Endothelial cell (in vitro differentiated cells): ENCODE measurements around the gene PCDHGB1. TPM values are rescaled to one million over a fixed set of nuclear protein-coding genes. Genes with fewer than 3 reads are reported as not detected.
A peak's percentile ranks its signal among the peaks of the same experiment; 100 is the strongest.

Source experiments
- DNase-seq: peaks from one replicate; pipeline ENCODE4 v3.0.0; 2021; ENCODE audit warnings: low spot score
- H3K27ac Mint-ChIP-seq: one replicate; pipeline ENCODE4 v1.8.0; 2021; ENCODE audit warnings: mixed read lengths, inconsistent platforms; ENCODE audit not compliant: unreplicated experiment
- H3K27me3 Mint-ChIP-seq: one replicate; pipeline ENCODE4 v1.8.0; 2021; ENCODE audit warnings: mild to moderate bottlenecking, moderate library complexity, mixed read lengths, inconsistent platforms; ENCODE audit not compliant: unreplicated experiment
- H3K36me3 Mint-ChIP-seq: one replicate; pipeline ENCODE4 v1.8.0; 2021; ENCODE audit warnings: mild to moderate bottlenecking, low read depth, mixed read lengths, inconsistent platforms; ENCODE audit not compliant: unreplicated experiment
- H3K4me1 Mint-ChIP-seq: one replicate; pipeline ENCODE4 v1.8.0; 2021; ENCODE audit warnings: mild to moderate bottlenecking, mixed read lengths, inconsistent platforms; ENCODE audit not compliant: unreplicated experiment
- H3K4me3 Mint-ChIP-seq: one replicate; pipeline ENCODE4 v1.8.0; 2021; ENCODE audit warnings: mild to moderate bottlenecking, mixed read lengths, inconsistent platforms; ENCODE audit not compliant: unreplicated experiment
- H3K9me3 Mint-ChIP-seq: one replicate; pipeline ENCODE4 v1.8.0; 2021; ENCODE audit warnings: mixed read lengths, inconsistent platforms; ENCODE audit not compliant: unreplicated experiment
- total RNA-seq: library from RNA; stranded (reverse); fragmentation: NEBNext Ultra II Directional; extraction: Animal tissue kit (Norgen Biotek cat#: 25700); gene quantifications from one replicate; pipeline ENCODE4 v1.2.1, GENCODE V29; 2021; ENCODE audit not compliant: unreplicated experiment
- TF ChIP-seq, protein P1 (sequence below): fragments of 200-600 bp; sonication (generic); IDR thresholded peaks from one replicate; pipeline ENCODE4 v1.5.0; 2021; ENCODE audit warnings: antibody characterized with exemption; ENCODE audit not compliant: unreplicated experiment

The PCDHGB1 gene
- total RNA-seq, 1 donor from 2014 or later: 3.1 TPM

DNA sequence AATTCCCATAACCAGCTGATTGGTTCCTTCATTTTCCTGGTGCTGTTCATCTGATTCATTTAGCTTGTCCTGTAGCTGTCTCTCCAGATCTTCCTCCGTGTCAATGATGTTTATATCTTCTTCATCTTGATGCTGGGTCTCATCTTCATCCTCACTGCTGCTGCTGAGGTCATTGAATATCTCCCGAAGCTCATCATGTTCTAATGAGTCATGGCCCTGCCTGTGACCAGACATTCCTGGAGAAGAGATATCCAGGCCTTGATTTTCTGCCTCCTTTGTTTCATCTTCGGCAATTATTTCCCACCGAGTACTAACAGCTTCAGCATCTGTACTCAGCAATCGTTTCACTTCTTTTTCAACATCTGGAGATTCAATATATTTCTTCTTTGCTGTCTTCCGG is 30.7 kb upstream of the PCDHGB1 start:
- TF ChIP-seq, protein P1, sequence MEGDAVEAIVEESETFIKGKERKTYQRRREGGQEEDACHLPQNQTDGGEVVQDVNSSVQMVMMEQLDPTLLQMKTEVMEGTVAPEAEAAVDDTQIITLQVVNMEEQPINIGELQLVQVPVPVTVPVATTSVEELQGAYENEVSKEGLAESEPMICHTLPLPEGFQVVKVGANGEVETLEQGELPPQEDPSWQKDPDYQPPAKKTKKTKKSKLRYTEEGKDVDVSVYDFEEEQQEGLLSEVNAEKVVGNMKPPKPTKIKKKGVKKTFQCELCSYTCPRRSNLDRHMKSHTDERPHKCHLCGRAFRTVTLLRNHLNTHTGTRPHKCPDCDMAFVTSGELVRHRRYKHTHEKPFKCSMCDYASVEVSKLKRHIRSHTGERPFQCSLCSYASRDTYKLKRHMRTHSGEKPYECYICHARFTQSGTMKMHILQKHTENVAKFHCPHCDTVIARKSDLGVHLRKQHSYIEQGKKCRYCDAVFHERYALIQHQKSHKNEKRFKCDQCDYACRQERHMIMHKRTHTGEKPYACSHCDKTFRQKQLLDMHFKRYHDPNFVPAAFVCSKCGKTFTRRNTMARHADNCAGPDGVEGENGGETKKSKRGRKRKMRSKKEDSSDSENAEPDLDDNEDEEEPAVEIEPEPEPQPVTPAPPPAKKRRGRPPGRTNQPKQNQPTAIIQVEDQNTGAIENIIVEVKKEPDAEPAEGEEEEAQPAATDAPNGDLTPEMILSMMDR: no peak
- Mint-ChIP-seq H3K27ac (peak overlapping the region; percentile 99), H3K36me3 (peaks cover 54% of the 10 kb centered on the region)

DNA sequence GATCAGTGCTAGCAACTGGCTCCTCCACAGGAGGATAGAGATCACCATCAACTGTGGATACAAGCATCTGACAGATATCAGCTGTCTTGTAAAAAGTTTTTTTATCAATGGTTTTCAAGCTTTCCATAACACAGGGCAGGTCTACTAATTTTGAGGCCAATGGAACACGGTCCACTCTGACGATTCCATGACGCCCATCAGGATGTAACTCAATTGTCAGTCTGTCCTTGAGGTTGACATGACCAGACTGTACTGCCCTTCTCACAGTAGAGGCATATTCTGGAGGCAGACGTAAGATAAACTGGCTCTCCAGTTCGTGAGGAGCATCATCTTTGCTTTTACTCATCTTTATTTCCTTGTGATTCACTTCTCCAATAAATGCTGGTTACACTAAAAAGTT is 30.2 kb upstream of the PCDHGB1 start:
- H3K4me1 Mint-ChIP-seq: peaks cover 26% of the 10 kb centered on the region
- peaks cover 52% of the 10 kb centered on the region for H3K36me3 Mint-ChIP-seq
- H3K27me3 Mint-ChIP-seq: peaks cover 8% of the 10 kb centered on the region
- DNase-seq: no peak
- peak overlapping the region; percentile 99 for H3K27ac Mint-ChIP-seq
- H3K9me3 Mint-ChIP-seq: peaks cover 46% of the 10 kb centered on the region
- H3K4me3 Mint-ChIP-seq: peak overlapping the region; percentile 98
- TF ChIP-seq, protein P1: no peak

More for the DNA sequence above, 30.7 kb upstream of the PCDHGB1 start:
- peaks cover 26% of the 10 kb centered on the region for H3K4me1 Mint-ChIP-seq
- H3K4me3 Mint-ChIP-seq: peak overlapping the region; percentile 98
- H3K27me3 Mint-ChIP-seq: peaks cover 8% of the 10 kb centered on the region
- no peak for DNase-seq
- H3K9me3 Mint-ChIP-seq: peaks cover 46% of the 10 kb centered on the region

DNA sequence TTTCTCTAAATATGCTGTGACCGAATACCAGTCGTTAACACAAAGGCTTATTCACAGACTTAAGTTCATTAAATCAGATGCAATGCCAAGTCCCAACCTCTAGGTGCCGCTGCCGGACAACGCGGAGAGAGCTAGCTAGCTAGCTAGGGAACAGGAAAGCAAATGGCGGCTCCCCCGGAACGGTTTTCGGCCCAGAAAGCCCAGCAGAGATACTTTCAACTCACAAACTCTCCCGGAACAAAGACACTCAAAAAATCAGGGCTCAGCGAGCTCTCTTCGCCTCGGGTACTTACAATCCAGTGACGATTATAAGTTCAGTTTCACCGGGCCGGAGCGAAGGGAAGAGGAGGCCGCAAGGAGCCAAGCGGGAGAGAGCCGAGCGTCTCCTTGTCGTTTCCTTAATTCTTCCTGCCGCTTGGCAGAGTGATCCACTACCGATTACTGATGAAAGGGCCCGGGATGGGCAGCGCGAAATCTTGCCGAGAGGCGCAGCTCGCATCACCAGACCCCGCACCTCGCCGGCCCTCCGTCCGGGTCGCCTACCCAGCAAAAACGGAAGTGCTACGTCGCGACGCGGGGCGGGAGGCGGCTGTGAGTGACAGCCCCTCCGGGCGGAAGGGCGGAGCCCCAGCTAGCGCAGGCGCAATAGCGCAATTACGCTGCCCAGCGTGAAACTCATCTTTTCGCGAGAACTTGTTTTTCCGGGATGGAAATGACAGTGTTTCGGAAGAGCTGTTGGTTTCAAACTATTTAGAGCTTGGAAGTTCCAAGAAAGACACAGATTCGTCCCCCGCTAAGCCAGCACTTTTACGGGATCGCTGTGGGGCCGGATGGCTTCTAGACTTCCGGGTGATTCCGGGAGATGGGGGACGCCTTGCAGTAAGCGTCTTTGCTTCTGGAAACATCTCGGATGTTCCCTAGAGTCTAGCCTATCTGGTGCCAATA is 29.4 kb upstream of the PCDHGB1 start, which contains the start of gene TAF7:
TSS of gene TAF7 (minus strand) at position 560 of the 945 bp plus-strand sequence. CDS start 740 bp downstream, outside the sequence.
- H3K27ac Mint-ChIP-seq: peak within 1 kb of the TSS; percentile 99
- peaks cover 22% of the 10 kb centered on the region for H3K4me1 Mint-ChIP-seq
- peaks cover 44% of the 10 kb centered on the region for H3K36me3 Mint-ChIP-seq
- H3K27me3 Mint-ChIP-seq: peaks cover 8% of the 10 kb centered on the region
- TF ChIP-seq, protein P1: peak; percentile 94
- peaks cover 44% of the 10 kb centered on the region for H3K9me3 Mint-ChIP-seq
- peak within 1 kb of the TSS; percentile 98 for H3K4me3 Mint-ChIP-seq
- DNase-seq: peak; percentile 93

DNA sequence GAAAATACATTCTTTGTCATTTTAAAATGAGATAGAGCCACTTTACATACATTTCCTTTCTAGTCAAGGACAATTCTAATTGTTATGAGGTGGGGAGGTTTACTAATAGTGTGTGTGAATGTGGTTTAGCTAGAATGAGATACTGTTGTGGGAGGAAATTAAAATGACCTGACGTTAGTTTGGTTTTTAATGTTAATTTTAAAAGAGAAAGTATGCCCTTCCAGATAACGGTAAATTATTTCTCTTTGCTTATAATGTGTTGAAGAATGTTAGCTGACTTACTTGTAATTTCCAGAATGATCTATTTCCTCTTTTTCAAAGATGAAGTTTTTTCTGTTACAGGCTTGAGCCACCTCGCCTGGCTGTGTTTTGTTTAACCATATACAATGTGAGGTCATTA is 27.6 kb upstream of the PCDHGB1 start:
- Mint-ChIP-seq H3K9me3 (peaks cover 42% of the 10 kb centered on the region), H3K27ac (no peak overlapping the region), H3K36me3 (peaks cover 46% of the 10 kb centered on the region), H3K4me3 (no peak overlapping the region), H3K4me1 (peaks cover 19% of the 10 kb centered on the region), H3K27me3 (peaks cover 13% of the 10 kb centered on the region)
- TF ChIP-seq, protein P1: no peak
- no peak for DNase-seq
